Measurements from ENCODE around the gene ZNF248.
"Not testable (repeated sequence)": the region's sequence is repeated elsewhere in the genome, so short reads cannot be mapped to it uniquely, and the experiment has no call there.

Gene ZNF248

GRCh38 chr10:37747081-37747480 lies 110.3 kb downstream of the ZNF248 start:
- no peak for DNase-seq (ENCODE audit: low read depth, low spot score)

DNA sequence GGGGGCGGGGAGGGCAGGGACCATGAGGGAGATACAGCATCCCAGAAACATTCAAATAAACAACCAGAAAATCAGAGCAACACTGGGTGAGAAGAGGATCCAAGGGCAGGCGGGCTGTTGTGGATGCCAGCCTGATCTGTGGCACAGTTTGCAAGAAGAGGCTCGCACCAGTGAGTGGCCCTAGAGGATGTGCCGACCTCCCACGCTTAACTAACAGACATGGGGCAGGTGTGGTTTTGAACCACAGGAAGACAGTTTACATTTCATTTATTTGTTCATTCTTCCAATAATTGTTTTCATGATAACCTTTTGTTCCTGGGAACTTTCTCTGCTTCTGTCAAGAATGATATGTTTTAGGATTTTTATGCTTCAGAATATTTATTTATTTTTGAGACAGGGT lies 115.6 kb downstream of the ZNF248 start:
- no peak for DNase-seq (ENCODE audit: low read depth, low spot score)

GRCh38 chr10:37739181-37739580 lies 118.2 kb downstream of the ZNF248 start:
- no peak for DNase-seq (ENCODE audit: low read depth, low spot score)

- not testable (repeated sequence) for DNase-seq (ENCODE audit: low read depth, low spot score)
Measured at GRCh38 chr10:37738241-37738640, 119.2 kb downstream of the ZNF248 start.

DNA sequence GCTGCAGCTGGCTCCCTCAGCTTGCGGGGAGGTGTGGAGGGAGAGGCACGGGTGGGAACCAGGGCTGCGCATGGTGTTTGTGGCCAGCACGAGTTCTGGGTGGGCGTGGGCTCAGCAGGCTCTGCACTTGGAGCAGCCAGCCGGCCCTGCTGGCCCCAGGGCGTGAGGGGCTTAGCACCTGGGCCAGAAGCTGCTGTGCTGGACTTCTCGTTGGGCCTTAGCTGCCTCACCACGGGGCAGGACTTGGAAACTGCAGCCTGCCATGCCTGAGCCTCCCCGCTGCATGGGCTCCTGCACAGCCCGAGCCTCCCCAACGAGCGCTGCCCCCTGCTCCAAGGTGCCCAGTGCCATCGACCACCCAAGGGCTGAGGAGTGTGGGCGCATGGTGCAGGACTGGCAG lies 120.1 kb downstream of the ZNF248 start:
- DNase-seq (ENCODE audit: low read depth, low spot score): no peak

- no peak for DNase-seq (ENCODE audit: low read depth, low spot score)
Measured at GRCh38 chr10:37736120-37736519, 121.3 kb downstream of the ZNF248 start.

DNA sequence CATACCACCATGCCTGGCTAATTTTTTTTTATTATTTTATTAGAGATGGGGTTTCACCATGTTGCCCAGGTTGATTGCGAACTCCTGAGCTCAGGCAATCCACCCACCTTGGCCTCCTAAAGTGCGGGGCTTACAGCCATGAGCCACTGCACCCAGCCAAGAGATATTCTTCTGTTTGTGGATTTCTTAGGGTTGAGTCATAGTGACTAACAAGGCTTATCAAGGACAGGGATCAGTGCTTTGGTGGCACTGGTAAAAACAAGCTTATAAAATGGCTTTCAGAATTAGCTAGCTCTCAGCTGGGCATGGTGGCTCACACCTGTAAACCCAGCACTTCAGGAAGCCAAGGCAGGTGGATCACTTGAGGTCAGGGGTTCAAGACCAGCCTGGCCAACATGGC lies 122.4 kb downstream of the ZNF248 start:
- DNase-seq (ENCODE audit: low read depth, low spot score): no peak

Measured in astrocyte of the hippocampus (primary cell).